Stimulated activated CD4-positive, alpha-beta T cell treated with anti-CD3 and anti-CD28 coated beads, Interleukin-1b, Interleukin-23, amount 100 ng/mL, for 1 hour (primary cell): ENCODE measurements around the gene MFN1.
"Not testable (repeated sequence)": the region's sequence is repeated elsewhere in the genome, so short reads cannot be mapped to it uniquely, and the experiment has no call there.

Experiments
- DNase-seq, 2 donors: peaks; one replicate each; pipeline ENCODE4 v3.0.0-alpha.2; 2020; ENCODE audit warnings: low read depth in 2 of 2

MFN1 gene

DNA sequence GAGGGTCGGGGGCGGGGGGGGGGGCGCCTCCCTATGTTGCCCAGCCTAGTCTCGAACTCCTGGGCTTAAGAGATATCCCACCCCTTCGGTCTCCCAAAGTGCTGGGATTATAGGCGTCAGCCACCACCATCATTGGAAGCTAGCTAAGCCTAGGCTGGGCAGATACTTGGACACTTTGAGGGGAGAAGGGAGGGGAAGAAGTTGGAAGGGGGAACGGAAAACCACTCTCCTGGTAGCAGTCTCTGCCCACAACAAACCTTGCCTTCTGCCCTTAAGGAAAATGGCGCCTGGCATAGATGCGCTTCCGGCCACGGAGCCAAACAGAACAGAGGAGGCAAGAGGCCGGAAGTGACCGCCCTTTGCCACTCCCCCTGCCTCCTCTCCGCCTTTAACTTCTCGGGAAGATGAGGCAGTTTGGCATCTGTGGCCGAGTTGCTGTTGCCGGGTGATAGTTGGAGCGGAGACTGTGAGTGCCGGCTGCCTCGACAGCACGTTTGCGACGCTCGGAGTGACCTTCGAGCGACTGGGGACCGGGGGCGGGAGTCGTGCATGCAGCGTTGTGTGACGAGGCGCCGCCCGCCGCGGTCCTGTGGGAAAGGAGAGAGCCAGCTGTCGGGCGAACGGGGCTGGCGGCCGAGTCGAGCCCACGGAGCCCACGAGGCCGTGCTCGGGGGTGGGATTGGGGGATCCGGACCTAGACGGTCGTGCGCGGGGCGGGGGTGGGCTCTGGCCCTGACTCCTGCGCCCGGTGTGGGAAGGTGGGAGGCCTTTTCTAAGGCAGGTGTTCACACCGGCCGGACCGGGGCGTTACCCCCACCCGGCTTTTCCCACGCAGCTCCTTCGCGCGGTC lies at the start of gene MFN1:
Gene MFN1, plus strand, starts transcription at position 365 of the 850 bp plus-strand sequence. CDS start 1,143 bp downstream, outside the sequence.
- peak; percentile 60 to 72 for DNase-seq

DNA sequence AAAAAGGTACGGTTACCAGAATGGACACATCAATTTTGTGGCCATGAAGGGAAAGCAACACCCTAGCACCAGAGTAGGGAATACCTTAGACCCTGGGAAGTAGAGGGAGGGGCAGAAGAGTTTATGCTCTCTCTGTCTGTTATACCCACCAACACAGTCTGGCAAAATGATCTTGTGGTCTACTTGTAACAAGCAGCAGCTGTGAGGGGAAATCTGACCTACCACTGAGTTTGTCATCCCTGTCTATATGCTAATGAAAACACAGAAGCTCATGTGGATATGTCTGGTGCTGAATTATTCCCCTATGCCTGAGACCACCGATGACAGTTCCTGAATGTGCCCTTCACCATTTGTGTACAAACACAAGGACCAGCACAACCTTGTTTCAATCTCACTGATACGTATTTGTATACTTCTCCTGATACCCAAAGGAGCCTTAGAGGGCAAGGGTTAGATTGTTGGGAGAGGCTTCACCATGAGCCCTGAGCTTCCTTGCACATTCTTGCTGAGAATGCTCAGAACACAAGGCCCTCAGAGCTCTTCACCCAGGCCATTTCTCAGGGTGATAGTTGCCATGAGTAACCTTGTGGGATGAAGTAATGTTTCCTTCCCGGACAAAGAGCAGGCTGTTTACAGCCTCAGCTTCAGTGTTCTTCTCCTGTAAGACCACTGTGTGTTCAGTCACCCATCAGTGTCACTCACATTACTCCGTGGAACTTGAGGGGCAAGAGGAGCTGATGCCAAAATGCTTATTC lies 49.4 kb upstream of the MFN1 start:
- no peak for DNase-seq

DNA sequence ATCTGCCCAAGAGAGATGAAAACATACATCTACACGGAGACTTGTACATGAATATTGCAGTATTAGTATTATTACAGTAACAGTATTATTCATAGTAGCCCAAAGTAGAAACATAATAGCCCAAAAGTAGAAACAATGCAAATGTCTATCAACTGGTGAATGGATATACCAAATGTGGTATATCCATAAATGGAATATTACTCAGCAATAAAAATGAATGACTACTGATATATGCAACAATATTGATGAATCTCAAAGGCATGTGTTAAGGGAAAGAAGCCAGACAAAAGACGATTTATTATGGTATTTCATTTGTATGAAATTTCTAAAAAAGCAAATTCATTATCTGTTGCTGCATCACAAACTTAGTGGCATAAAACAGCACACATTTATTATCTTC lies 48.2 kb upstream of the MFN1 start:
- DNase-seq: no peak

DNA sequence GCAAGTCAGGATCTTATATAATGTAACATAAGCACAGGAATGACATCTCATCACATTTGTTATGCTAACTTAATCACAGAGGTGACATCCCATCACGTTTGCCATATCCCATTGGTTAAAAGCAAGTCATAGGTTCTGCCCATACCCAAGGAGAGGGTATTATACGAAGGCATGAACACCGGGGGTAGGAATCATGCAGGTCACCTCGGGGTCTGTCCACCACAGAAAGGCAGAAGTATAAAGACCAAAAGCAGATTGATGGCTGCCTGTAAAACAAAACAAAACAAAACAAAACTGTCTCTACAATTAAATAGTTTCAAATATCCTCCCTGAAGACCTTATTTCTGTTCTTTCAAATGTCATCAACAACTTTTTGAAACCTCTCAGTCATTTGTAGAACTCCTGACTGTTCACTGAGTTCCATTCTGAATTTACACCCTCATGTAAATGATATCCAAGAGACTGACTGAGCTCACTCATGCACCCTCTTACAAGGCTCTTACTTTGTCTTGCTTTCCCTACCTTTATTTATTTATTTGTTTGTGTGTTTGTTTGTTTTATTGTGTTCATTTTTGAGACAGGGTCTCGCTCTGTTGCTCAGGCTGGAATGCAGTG lies 47.4 kb upstream of the MFN1 start:
- no peak for DNase-seq

- DNase-seq: no peak
These were observed 45.9 kb upstream of the MFN1 start for GRCh38 chr3:179301645-179302044.

DNA sequence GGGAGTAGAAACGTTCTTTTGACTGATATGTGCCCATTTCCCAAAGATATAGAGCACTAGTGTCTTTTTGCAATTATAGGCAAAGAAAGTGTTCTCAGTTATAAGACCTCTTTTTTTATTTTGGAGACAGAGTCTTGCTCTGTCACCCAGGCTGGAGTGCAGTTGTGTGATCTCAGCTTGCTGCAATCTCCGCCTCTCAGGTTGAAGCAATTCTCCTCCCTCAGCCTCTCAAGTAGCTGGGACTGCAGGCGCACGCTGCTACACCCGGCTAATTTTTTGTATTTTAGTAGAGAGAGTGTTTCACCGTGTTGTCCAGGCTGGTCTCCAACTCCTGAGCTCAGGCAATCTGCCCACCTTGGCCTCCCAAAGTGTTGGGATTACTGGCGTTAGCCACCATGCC lies 45.4 kb upstream of the MFN1 start:
- no peak for DNase-seq

DNA sequence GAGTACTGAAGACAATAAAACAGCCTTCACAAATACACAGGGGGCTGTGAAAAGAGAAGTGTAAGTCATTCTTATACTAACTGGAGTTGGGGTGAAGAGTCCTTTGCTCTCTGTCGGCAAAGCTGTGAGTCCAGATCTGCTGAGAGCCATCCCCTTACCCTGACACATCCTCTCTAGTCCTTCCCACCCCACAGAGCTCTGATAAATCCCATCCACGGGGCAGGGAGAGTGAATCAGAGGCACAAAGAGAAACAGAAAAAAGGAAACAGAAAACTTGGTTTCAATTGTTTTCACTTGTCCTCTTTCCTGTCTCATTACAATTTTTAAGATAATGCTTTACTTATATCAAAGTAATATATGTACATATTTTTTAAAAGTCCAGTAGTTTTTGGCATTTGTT lies 42.9 kb upstream of the MFN1 start:
- no peak for DNase-seq

DNA sequence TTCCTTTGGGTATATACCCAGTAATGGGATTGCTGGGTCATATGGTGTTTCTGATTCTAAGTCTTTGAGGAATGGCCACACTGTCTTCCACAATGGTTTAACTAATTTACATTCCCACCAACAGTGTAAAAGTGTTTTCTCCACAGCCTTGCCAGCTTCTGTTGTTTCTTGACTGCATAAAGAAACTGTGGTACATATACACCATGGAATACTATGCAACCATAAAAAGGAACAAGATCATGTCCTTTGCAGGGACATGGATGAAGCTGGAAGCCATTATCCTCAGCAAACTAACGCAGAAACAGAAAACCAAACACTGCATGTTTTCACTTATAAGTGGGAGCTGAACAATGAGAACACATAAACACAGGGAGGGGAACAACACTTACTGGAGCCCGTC lies 40.1 kb upstream of the MFN1 start:
- DNase-seq: not testable (repeated sequence)

DNA sequence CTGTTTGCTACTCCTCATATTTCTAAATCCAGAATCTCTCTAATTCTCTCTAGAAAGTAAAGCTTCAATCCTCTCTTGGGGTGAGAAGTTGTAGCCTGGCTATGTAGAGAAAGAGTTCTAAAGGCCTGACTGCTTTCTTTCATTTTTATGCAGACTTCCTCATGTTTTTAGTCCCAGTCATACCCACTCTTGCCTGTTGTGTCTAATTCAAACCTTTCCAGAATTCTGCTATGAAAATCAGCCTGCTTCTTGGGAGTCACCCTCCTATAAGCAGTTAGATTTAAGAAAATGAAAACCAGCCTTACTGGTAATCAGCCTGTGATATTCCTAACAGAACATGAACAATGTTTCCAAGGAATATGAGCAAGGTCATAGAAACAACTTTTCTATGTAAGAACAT lies 39.5 kb upstream of the MFN1 start:
- DNase-seq: no peak

DNA sequence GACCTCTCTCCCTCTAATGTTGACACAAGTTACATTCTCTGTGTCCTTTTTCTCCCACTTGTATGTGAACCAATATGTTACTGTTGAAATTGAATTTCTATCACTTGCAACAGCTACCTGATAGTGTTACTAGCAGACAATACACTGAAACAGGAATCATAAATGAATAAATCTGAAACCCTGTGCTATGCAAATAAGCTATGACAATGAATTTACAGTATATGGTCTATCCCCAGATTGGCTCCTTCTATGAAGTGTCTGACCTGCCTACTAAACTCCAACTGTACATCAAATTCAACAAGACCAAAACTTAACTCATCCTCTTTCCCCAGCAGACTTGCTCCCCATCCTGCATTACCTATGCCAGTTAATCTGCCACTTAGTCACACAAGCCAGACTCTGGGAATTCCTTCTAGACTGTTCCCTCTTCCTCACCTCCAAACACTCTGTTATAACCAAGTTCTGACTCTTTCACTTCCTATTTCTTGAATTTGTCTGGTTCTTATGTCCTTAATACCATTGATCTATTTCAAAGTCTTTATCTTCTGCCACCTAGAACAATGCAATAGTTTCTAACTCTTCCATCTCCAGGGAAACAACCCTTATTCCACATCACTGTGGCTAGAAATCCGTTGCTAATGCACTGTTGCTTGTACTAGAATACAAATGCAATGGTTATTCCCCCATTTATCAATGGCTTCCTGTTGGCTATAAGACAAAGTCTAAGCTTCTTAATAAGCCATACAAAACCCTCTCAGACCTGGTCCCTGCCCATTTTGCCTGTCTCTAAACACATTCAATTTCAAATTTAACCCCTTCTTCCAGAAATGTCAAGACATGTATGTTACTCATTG lies 38.1 kb upstream of the MFN1 start:
- no peak for DNase-seq

- no peak for DNase-seq
These were observed 28.6 kb upstream of the MFN1 start for GRCh38 chr3:179318876-179319275.

DNA sequence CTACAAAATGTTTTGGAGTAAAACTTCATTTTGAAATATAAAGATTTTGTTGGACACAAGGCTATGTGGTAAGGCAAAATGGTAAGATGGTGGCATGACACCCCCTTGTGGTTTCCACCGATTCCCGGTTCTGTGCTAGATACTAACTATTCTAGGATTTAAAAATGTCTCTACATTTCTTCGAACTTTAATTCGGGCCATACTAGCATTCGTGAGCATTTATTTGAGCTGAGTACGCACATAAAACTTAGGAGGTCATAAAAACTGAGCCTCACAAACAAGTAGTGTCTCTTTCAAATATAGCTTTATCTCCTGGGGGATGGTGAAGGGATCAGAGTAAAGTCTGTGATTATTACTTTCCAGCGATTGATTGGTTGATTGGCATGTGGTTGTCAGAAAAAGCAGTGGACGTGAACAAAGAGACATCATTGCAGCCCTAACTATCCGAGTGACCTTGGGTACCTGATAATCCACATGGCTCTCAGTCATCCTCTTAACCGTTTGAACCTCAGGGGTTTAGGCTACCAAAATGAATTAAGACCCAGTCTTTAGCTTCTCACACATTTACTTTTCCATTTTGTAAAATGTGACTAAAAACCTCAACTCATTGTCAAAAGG lies 25.7 kb upstream of the MFN1 start:
- no peak for DNase-seq

DNA sequence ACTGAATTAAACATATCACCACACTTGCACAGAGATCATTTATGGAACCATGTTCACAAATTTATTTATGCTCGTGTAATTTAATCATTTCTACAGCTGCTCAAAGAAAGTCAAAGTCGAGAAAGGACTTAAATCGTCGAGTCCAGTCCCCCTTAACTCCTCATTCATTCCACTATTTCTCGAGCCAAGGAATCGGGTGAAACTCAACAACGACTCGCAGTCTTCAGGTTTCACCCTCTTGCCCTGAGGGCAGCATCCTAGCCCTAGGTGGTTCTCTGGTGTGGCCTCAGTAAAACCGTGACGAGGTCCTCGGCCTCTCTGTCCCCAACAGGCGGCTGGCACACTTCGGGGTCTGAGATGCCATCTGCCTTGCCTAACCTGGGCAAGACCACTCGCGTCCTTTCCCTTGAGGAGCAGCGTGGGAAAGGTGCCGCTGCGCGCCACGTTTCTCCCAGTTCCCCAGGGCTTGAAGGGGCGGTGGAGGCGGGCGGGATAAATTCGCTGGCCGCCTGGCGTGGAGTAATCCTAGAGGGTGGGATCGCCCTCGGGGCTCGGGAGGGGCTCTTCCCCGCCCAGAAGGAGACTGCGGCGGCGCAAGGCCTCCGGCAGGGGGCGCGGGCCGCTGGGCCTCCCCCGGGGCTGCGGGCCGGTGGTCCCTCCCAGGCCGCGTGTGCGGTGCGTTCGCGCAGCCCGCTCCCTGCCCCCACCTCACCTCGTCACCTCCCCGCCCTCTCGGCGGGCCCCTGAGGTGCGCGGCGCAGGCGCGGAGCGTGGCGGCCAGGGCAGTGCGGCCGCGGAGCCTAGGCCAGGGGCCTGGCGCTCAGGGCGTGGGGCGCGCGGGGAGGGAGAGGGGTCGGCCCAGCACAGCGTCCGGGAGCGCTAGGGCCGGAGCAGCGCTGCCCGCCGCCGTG lies 25.0 kb upstream of the MFN1 start, which contains the start of gene ZNF639:
Gene ZNF639, plus strand, starts transcription at position 746 of the 911 bp plus-strand sequence. CDS start 5,263 bp downstream, outside the sequence.
- peak; percentile 56 to 68 for DNase-seq

GRCh38 chr3:179323197-179324110 lies 24.1 kb upstream of the MFN1 start:
- peak in 1 of 2 donors; percentile 46 for DNase-seq

DNA sequence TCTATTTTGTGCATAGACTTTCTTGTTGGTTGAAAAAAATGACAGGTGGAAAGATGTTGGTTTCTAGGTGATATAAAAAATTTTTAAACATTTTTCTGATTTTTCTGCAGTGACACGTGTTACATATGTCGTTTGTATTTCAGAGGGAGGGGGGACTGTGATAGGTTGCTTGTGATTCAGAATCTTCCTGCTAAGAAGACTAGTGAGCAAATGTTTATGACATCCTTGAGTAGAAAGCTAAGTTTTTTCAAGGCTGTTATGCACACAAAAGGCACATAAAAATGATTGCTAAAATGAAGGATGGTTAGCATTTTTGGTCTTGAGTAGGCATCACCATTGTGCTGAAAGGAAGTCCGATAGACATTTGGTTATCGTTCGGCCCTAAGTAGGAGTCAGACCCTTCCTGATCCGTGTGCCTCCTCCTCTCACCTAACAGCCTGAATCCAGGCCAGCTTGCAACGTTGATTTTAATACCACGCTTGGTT lies 23.2 kb upstream of the MFN1 start:
- DNase-seq: no peak

GRCh38 chr3:179330438-179330837 lies 17.1 kb upstream of the MFN1 start:
- DNase-seq: no peak

- DNase-seq: no peak
These were observed 15.3 kb upstream of the MFN1 start for GRCh38 chr3:179332240-179332639.

- DNase-seq: no peak
These were observed 14.4 kb upstream of the MFN1 start for GRCh38 chr3:179333084-179333483.
